GM23338 (cell line): ENCODE data around the gene OLFML2B. TPM values are rescaled to one million over a fixed set of nuclear protein-coding genes. Genes with fewer than 3 reads are reported as not detected.

Experiments
- ATAC-seq: fragments of 200-7000 bp; cut with Tn5 transposase; 3 replicates; pipeline ENCODE4 v1.9.1; 2020
- DNase-seq: peaks from one replicate; pipeline ENCODE4 v3.0.0-alpha.2; 2015; ENCODE audit warnings: low spot score
- H2AFZ ChIP-seq: fragments of 200-600 bp; sonication (generic); 2 replicates; pipeline ENCODE4 v1.8.0; 2016; ENCODE audit warnings: antibody characterized with exemption, mild to moderate bottlenecking, moderate library complexity
- H3F3A ChIP-seq: fragments of 200-600 bp; sonication (generic); replicated peaks from 2 replicates; pipeline ENCODE4 v1.8.0; 2017; ENCODE audit warnings: antibody characterized with exemption, mixed run types, low read depth
- H3K27ac ChIP-seq: fragments of 200-600 bp; sonication (generic); 2 replicates; pipeline ENCODE4 v1.6.1; 2016; ENCODE audit warnings: low read depth
- H3K27me3 ChIP-seq: fragments of 200-600 bp; sonication (generic); 2 replicates; pipeline ENCODE4 v1.8.0; 2016; ENCODE audit warnings: mild to moderate bottlenecking, mixed run types, moderate library complexity; ENCODE audit not compliant: insufficient read depth
- H3K36me3 ChIP-seq: fragments of 200-600 bp; sonication (generic); 2 replicates; pipeline ENCODE4 v1.8.0; 2016; ENCODE audit warnings: mild to moderate bottlenecking; ENCODE audit not compliant: insufficient read depth
- H3K4me1 ChIP-seq: fragments of 200-600 bp; sonication (generic); 2 replicates; pipeline ENCODE4 v1.8.0; 2016; ENCODE audit warnings: mild to moderate bottlenecking, moderate library complexity; ENCODE audit not compliant: insufficient read depth
- H3K4me2 ChIP-seq: fragments of 200-600 bp; sonication (generic); 2 replicates; pipeline ENCODE4 v1.7.1; 2017; ENCODE audit warnings: mixed run types
- H3K4me3 ChIP-seq: fragments of 200-600 bp; sonication (generic); 2 replicates; pipeline ENCODE4 v1.6.1; 2016; ENCODE audit warnings: mixed run types
- H3K79me2 ChIP-seq: fragments of 200-600 bp; sonication (generic); replicated peaks from 2 replicates; pipeline ENCODE4 v1.8.0; 2017; ENCODE audit warnings: mild to moderate bottlenecking; ENCODE audit not compliant: insufficient read depth
- H3K9me2 ChIP-seq: fragments of 200-600 bp; sonication (generic); 2 replicates; pipeline ENCODE4 v1.8.0; 2017; ENCODE audit not compliant: insufficient read depth
- H4K20me1 ChIP-seq: fragments of 200-600 bp; sonication (generic); replicated peaks from 2 replicates; pipeline ENCODE4 v1.8.0; 2017; ENCODE audit warnings: mild to moderate bottlenecking; ENCODE audit not compliant: insufficient read depth
- H3K27ac Mint-ChIP-seq: 2 replicates; pipeline ENCODE4 v1.8.0; 2020; ENCODE audit warnings: inconsistent platforms, mild to moderate bottlenecking, moderate library complexity, mixed read lengths
- H3K27me3 Mint-ChIP-seq: 3 replicates; pipeline ENCODE4 v1.8.0; 2022; ENCODE audit warnings: low read depth, mild to moderate bottlenecking, moderate library complexity, mixed read lengths, inconsistent platforms; ENCODE audit not compliant: insufficient read depth, poor library complexity
- H3K36me3 Mint-ChIP-seq: 3 replicates; pipeline ENCODE4 v1.8.0; 2021; ENCODE audit warnings: low read depth, mild to moderate bottlenecking, inconsistent platforms, moderate library complexity, mixed read lengths
- H3K4me1 Mint-ChIP-seq: 3 replicates; pipeline ENCODE4 v1.8.0; 2020; ENCODE audit warnings: mild to moderate bottlenecking, inconsistent platforms, mixed read lengths
- H3K4me3 Mint-ChIP-seq: 3 replicates; pipeline ENCODE4 v1.8.0; 2021; ENCODE audit warnings: moderate library complexity, mild to moderate bottlenecking, inconsistent platforms, mixed read lengths
- H3K9me3 Mint-ChIP-seq: 3 replicates; pipeline ENCODE4 v1.8.0; 2020; ENCODE audit warnings: moderate library complexity, mild to moderate bottlenecking, inconsistent platforms, mixed read lengths
- CREB1 ChIP-seq: fragments of 250-450 bp; sonication (Bioruptor Pico); IDR thresholded peaks from 2 replicates; pipeline ENCODE4 v1.5.0; 2020; ENCODE audit warnings: low read depth, mild to moderate bottlenecking, moderate library complexity
- CTCF ChIP-seq, 2 experiments: fragments of 200-600 bp in 1 of 2; sonication (generic) in 1 of 2; conservative IDR thresholded peaks; 2 replicates each; pipeline versions ENCODE4 v1.5.1 to v1.6.1; 2016 to 2017; ENCODE audit warnings: antibody characterized with exemption in 2 of 2, low read depth in 2 of 2, mild to moderate bottlenecking in 2 of 2, moderate library complexity in 1 of 2
- ETS1 ChIP-seq: IDR thresholded peaks from 2 replicates; pipeline ENCODE4 v1.6.1; 2016; ENCODE audit warnings: antibody characterized with exemption
- EZH2 ChIP-seq: fragments of 200-600 bp; sonication (generic); IDR thresholded peaks from one replicate; pipeline ENCODE4 v1.8.0; 2017; ENCODE audit warnings: antibody characterized with exemption, mild to moderate bottlenecking, low read depth; ENCODE audit not compliant: unreplicated experiment
- EZH2phosphoT487 ChIP-seq: fragments of 200-600 bp; sonication (generic); IDR thresholded peaks from one replicate; pipeline ENCODE4 v1.8.1; 2018; ENCODE audit warnings: antibody characterized with exemption; ENCODE audit not compliant: unreplicated experiment
- JUNB ChIP-seq: IDR thresholded peaks from one replicate; pipeline ENCODE4 v1.6.1; 2016; ENCODE audit warnings: antibody characterized with exemption; ENCODE audit not compliant: unreplicated experiment
- NANOG ChIP-seq: IDR thresholded peaks from 2 replicates; pipeline ENCODE4 v1.6.1; 2016; ENCODE audit warnings: antibody characterized with exemption, borderline replicate concordance
- POLR2AphosphoS5 ChIP-seq: IDR thresholded peaks from 2 replicates; pipeline ENCODE4 v1.6.1; 2016; ENCODE audit warnings: antibody characterized with exemption, low read depth
- REST ChIP-seq: IDR thresholded peaks from one replicate; pipeline ENCODE4 v1.6.1; 2018; ENCODE audit warnings: antibody characterized with exemption; ENCODE audit not compliant: unreplicated experiment
- STAT1 ChIP-seq: IDR thresholded peaks from one replicate; pipeline ENCODE4 v1.6.1; 2016; ENCODE audit warnings: antibody characterized with exemption; ENCODE audit not compliant: unreplicated experiment
- ZNF114 ChIP-seq: fragments of 250-450 bp; sonication (Bioruptor Pico); IDR thresholded peaks from 2 replicates; pipeline ENCODE4 v1.5.0; 2020; ENCODE audit warnings: mild to moderate bottlenecking, moderate library complexity
- ZNF331 ChIP-seq: fragments of 250-450 bp; sonication (Bioruptor Pico); IDR thresholded peaks from 2 replicates; pipeline ENCODE4 v1.5.0; 2020; ENCODE audit warnings: low read depth, mild to moderate bottlenecking, moderate library complexity
- ZNF462 ChIP-seq: fragments of 250-450 bp; sonication (Bioruptor Pico); IDR thresholded peaks from 2 replicates; pipeline ENCODE4 v1.5.0; 2020; ENCODE audit warnings: mild to moderate bottlenecking, moderate library complexity
- polyA plus RNA-seq: library from polyadenylated mRNA; unstranded; fragments of >200 nt; fragmentation: Nextera tagmentation; extraction: Ambion mirVana; gene quantifications from 2 replicates; pipeline ENCODE4 v1.2.1, GENCODE V29; 2016
- total RNA-seq: library from RNA; depleted of rRNA; stranded (reverse); fragments of >200 nt; shearing (Covaris generic); gene quantifications from 2 replicates; pipeline ENCODE4 v1.2.3, GENCODE V29; 2014

Gene OLFML2B
- total and polyA plus RNA-seq, 2 experiments from 2014 or later: 2.9 to 4.3 TPM

- TF ChIP-seq JUNB: no peak
- TF ChIP-seq ZNF114 (CRISPR knock-in tag): no peak
- TF ChIP-seq ZNF331 (CRISPR knock-in tag): no peak
Measured at GRCh38 chr1:162035241-162035640, 11.6 kb upstream of the OLFML2B start (continued).

GRCh38 chr1:162033428-162033827 is 9.8 kb upstream of the OLFML2B start:
- Histone ChIP-seq H3K4me1 (no peaks in the 10 kb centered on the region), H3K9me2 (no peaks in the 10 kb centered on the region), H3F3A (no peaks in the 10 kb centered on the region), H3K27ac (no peak overlapping the region), H3K79me2 (no peaks in the 10 kb centered on the region), H3K4me2 (no peak overlapping the region), H4K20me1 (no peaks in the 10 kb centered on the region; the same call in 1 of the 2 replicates), H3K36me3 (no peaks in the 10 kb centered on the region), H3K4me3 (no peak overlapping the region), H2AFZ (peak overlapping the region; percentile 13; the same call in 1 of the 2 replicates), H3K27me3 (peaks cover 2% of the 10 kb centered on the region; the same call in 1 of the 2 replicates)
- H3K27ac Mint-ChIP-seq: no peak overlapping the region
- H3K36me3 Mint-ChIP-seq: no peaks in the 10 kb centered on the region
- ATAC-seq: no peak
- no peaks in the 10 kb centered on the region for H3K4me1 Mint-ChIP-seq
- no peak for TF ChIP-seq ZNF114 (CRISPR knock-in tag)
- no peak for TF ChIP-seq STAT1
- no peak for TF ChIP-seq ZNF331 (CRISPR knock-in tag)
- no peak for TF ChIP-seq JUNB
- no peak for TF ChIP-seq CREB1
- no peak for TF ChIP-seq REST
- TF ChIP-seq ETS1: no peak
- TF ChIP-seq POLR2AphosphoS5: no peak
- TF ChIP-seq CTCF (conservative IDR thresholded peaks at IDR 0.05; ENCODE audit: low read depth in 2 of 2): no peak
- no peak for TF ChIP-seq EZH2phosphoT487
- TF ChIP-seq ZNF462: no peak
- TF ChIP-seq NANOG: no peak
- no peak for TF ChIP-seq EZH2
- no peak overlapping the region for H3K4me3 Mint-ChIP-seq
- DNase-seq: no peak
- H3K9me3 Mint-ChIP-seq: no peaks in the 10 kb centered on the region
- H3K27me3 Mint-ChIP-seq: peaks cover 2% of the 10 kb centered on the region
